ENCODE data around the gene DNM2. TPM values are rescaled to one million over a fixed set of nuclear protein-coding genes. Genes with fewer than 3 reads are reported as not detected.

Gene DNM2
- total and polyA plus RNA-seq, 2 of the 13 experiments (the other 11 are each of a cell fraction or from before 2014, with no cell fraction given), result 41.7 to 59.8 TPM

- TF ChIP-seq ZNF142 (CRISPR knock-in tag; IDR thresholded peaks at IDR 0.05), result no peak
- no peak for TF ChIP-seq ZNF253 (CRISPR knock-in tag; IDR thresholded peaks at IDR 0.05; ENCODE audit: borderline replicate concordance)
- TF ChIP-seq ARNTL (CRISPR knock-in tag; IDR thresholded peaks at IDR 0.05), result peak; percentile 62; the same call in 1 of the 2 replicates
- no peak for TF ChIP-seq MTF2 (CRISPR knock-in tag; IDR thresholded peaks at IDR 0.05; ENCODE audit: borderline replicate concordance)
- peak; percentile 75; the same call in 1 of the 2 replicates for TF ChIP-seq SNAI1 (CRISPR knock-in tag; IDR thresholded peaks at IDR 0.05; ENCODE audit: borderline replicate concordance)
- no peak for TF ChIP-seq RAD21 (CRISPR knock-in tag; IDR thresholded peaks at IDR 0.05)
- peak; percentile 97 for TF ChIP-seq WIZ (CRISPR knock-in tag; IDR thresholded peaks at IDR 0.05)
- no peak for TF ChIP-seq MLLT10 (CRISPR knock-in tag; IDR thresholded peaks at IDR 0.05)
- no peak for TF ChIP-seq KDM1A (CRISPR knock-in tag; IDR thresholded peaks at IDR 0.05)
- TF ChIP-seq PHF21A (CRISPR knock-in tag; IDR thresholded peaks at IDR 0.05), result no peak; the same call in 1 of the 2 replicates
- peak; percentile 97 for TF ChIP-seq ZSCAN12 (CRISPR knock-in tag; IDR thresholded peaks at IDR 0.05)
- TF ChIP-seq PHF20 (CRISPR knock-in tag; IDR thresholded peaks at IDR 0.05), result 0 out of 2 replicates have a peak, but pooled peaks have one; percentile 23
- TF ChIP-seq HES4 (CRISPR knock-in tag; IDR thresholded peaks at IDR 0.05; ENCODE audit: borderline replicate concordance), result peak; percentile 98
- no peak for TF ChIP-seq NR2F6 (IDR thresholded peaks at IDR 0.05)
- TF ChIP-seq NR2F6 (CRISPR knock-in tag; IDR thresholded peaks at IDR 0.05), result peak; percentile 53; the same call in 1 of the 2 replicates
- peak; percentile 14; the same call in 1 of the 2 replicates for TF ChIP-seq ELK4 (CRISPR knock-in tag; IDR thresholded peaks at IDR 0.05; ENCODE audit: borderline replicate concordance)
- peak; percentile 75; the same call in 1 of the 2 replicates for TF ChIP-seq ZSCAN31 (CRISPR knock-in tag; IDR thresholded peaks at IDR 0.05; ENCODE audit: low read depth)
These were observed 22.2 kb upstream of the DNM2 start (continued) for GRCh38 chr19:10695401-10696398.

Measured in HepG2 (cell line).